ENCODE measurements around the gene ITPK1. TPM values are rescaled to one million over a fixed set of nuclear protein-coding genes. Genes with fewer than 3 reads are reported as not detected.
A peak's percentile ranks its signal among the peaks of the same experiment; 100 is the strongest.

The ITPK1 gene
- total RNA-seq, 1 experiment from 2014 or later, result 38.5 TPM

DNA sequence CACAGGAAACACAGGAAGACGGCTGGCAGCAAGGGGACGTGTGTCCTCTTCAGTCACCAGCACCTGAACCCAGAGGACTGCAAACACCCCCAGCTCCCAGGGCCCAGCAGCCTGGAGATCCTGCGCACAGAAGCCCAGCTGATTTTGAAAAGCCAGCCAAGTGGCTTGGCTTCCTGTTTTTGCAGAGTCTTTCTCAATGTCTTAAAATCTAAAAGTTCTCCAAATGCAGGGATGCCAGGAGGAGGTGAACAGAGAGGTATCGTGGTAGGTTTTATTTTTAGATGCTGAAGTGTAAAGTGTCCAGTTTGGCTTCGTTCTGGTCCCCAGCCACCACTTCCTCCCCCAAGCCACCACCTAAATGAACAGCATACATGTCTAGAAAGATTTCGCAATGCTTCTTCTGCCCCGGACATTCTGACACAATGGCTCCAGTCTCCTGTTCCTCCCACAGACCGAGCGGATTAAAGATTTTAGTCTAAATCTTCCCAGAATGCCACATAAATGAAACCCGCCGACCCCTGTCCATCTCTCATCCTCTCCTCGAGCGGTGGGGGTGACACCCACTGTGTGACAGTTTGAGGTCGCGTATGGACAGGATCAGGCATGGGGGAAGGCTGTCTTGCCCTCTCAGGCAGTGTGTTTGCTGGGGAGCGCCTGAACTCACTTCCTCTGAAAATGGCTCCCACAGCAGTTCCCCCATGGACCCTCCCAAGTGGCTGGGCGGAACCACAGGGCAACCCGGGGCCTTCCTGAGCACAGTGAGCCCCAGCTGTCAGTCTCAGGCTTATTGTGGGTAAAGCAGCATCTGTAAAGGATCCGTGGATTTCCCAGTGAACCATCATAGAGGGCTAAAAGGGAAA, 41.6 kb downstream of the ITPK1 start:
- intact Hi-C loops (cut with micrococcal nuclease; ENCODE audit: unreplicated experiment), result no loop called here
- peak; percentile 37 for DNase-seq (ENCODE audit: low spot score)

DNA sequence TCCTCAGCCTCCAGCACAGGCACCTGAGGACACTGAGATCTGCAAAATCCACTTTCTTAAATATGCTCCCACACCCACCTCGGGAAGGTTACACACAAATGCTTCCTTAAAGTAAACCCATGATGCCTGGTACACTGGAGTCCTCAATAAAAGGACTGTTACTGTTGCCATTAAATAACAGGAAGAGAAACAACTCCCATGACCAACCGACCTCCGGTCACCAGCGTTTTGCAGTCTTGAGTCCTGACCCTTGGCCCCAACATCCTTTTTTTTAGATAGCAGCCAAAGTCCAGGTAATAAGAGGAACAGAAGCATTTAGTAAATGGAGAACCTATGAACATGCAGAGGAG, 42.4 kb downstream of the ITPK1 start:
- H3K36me3 ChIP-seq (ENCODE audit: insufficient read depth, low read length, poor library complexity, severe bottlenecking), result no peaks in the 10 kb centered on the region
- POLR2A ChIA-PET (ENCODE audit: low non-redundant PET), result no interaction called here
- CTCF ChIA-PET, result no interaction called here
- no TSS peak for BruUV-seq (replicated peaks)
- H3K4me3 ChIP-seq (ENCODE audit: low read depth, low read length, poor library complexity, severe bottlenecking), result no peak overlapping the region
- DNase-seq (ENCODE audit: low spot score), result no peak
- no peaks in the 10 kb centered on the region for H3K9me3 ChIP-seq (ENCODE audit: low read depth, low read length, poor library complexity, severe bottlenecking)
- no peaks in the 10 kb centered on the region for H3K27me3 ChIP-seq (replicated peaks; ENCODE audit: insufficient read depth, low read depth, low read length, poor library complexity)
- no peak overlapping the region for H3K27ac ChIP-seq (ENCODE audit: low read depth, low read length, poor library complexity, severe bottlenecking)
- intact Hi-C loops (cut with micrococcal nuclease; ENCODE audit: unreplicated experiment), result no loop called here
- peaks cover 9% of the 10 kb centered on the region for H3K4me1 ChIP-seq (ENCODE audit: insufficient read depth, low read length, poor library complexity, severe bottlenecking)
- TF ChIP-seq EZH2 (IDR thresholded peaks at IDR 0.05; ENCODE audit: borderline replicate concordance, low read depth, low read length, poor library complexity, severe bottlenecking) (no peak), CTCF (conservative IDR thresholded peaks at IDR 0.05; ENCODE audit: low read depth, low read length) (no peak)

More for the DNA sequence above, 41.6 kb downstream of the ITPK1 start:
- peaks cover 9% of the 10 kb centered on the region for H3K4me1 ChIP-seq (ENCODE audit: insufficient read depth, low read length, poor library complexity, severe bottlenecking)
- CTCF ChIA-PET, result no interaction called here
- H3K27me3 ChIP-seq (replicated peaks; ENCODE audit: insufficient read depth, low read depth, low read length, poor library complexity), result no peaks in the 10 kb centered on the region
- no peaks in the 10 kb centered on the region for H3K36me3 ChIP-seq (ENCODE audit: insufficient read depth, low read length, poor library complexity, severe bottlenecking)
- H3K4me3 ChIP-seq (ENCODE audit: low read depth, low read length, poor library complexity, severe bottlenecking), result no peak overlapping the region
- TF ChIP-seq EZH2 (IDR thresholded peaks at IDR 0.05; ENCODE audit: borderline replicate concordance, low read depth, low read length, poor library complexity, severe bottlenecking) (no peak), CTCF (conservative IDR thresholded peaks at IDR 0.05; ENCODE audit: low read depth, low read length) (no peak)
- no TSS peak for BruUV-seq (replicated peaks)
- no peaks in the 10 kb centered on the region for H3K9me3 ChIP-seq (ENCODE audit: low read depth, low read length, poor library complexity, severe bottlenecking)
- POLR2A ChIA-PET (ENCODE audit: low non-redundant PET), result no interaction called here
- no peak overlapping the region for H3K27ac ChIP-seq (ENCODE audit: low read depth, low read length, poor library complexity, severe bottlenecking)

- no peaks in the 10 kb centered on the region for H3K9me3 ChIP-seq (ENCODE audit: low read depth, low read length, poor library complexity, severe bottlenecking)
- ChIA-PET CTCF (no interaction called here), POLR2A (ENCODE audit: low non-redundant PET) (no interaction called here)
- no TSS peak for BruUV-seq (replicated peaks)
- no peak for DNase-seq (ENCODE audit: low spot score)
- peaks cover 9% of the 10 kb centered on the region for H3K4me1 ChIP-seq (ENCODE audit: insufficient read depth, low read length, poor library complexity, severe bottlenecking)
- no peak overlapping the region for H3K27ac ChIP-seq (ENCODE audit: low read depth, low read length, poor library complexity, severe bottlenecking)
- no peak for TF ChIP-seq EZH2 (IDR thresholded peaks at IDR 0.05; ENCODE audit: borderline replicate concordance, low read depth, low read length, poor library complexity, severe bottlenecking)
- no peak for TF ChIP-seq CTCF (conservative IDR thresholded peaks at IDR 0.05; ENCODE audit: low read depth, low read length)
- no peak overlapping the region for H3K4me3 ChIP-seq (ENCODE audit: low read depth, low read length, poor library complexity, severe bottlenecking)
- no peaks in the 10 kb centered on the region for H3K36me3 ChIP-seq (ENCODE audit: insufficient read depth, low read length, poor library complexity, severe bottlenecking)
- no peaks in the 10 kb centered on the region for H3K27me3 ChIP-seq (replicated peaks; ENCODE audit: insufficient read depth, low read depth, low read length, poor library complexity)
- intact Hi-C loops (cut with micrococcal nuclease; ENCODE audit: unreplicated experiment), result no loop called here
Observed at GRCh38 chr14:93072659-93073357, 42.9 kb downstream of the ITPK1 start.

All from A673 (cell line).